GM19372 (cell line): ENCODE data around the gene FAM120AOS.

Experiments
- ATAC-seq: cut with Tn5 transposase; IDR thresholded peaks from one replicate; pipeline ENCODE4 v1.9.1; 2021; ENCODE audit warnings: mild to moderate bottlenecking, low read depth, moderate library complexity; ENCODE audit not compliant: unreplicated experiment

FAM120AOS gene

DNA sequence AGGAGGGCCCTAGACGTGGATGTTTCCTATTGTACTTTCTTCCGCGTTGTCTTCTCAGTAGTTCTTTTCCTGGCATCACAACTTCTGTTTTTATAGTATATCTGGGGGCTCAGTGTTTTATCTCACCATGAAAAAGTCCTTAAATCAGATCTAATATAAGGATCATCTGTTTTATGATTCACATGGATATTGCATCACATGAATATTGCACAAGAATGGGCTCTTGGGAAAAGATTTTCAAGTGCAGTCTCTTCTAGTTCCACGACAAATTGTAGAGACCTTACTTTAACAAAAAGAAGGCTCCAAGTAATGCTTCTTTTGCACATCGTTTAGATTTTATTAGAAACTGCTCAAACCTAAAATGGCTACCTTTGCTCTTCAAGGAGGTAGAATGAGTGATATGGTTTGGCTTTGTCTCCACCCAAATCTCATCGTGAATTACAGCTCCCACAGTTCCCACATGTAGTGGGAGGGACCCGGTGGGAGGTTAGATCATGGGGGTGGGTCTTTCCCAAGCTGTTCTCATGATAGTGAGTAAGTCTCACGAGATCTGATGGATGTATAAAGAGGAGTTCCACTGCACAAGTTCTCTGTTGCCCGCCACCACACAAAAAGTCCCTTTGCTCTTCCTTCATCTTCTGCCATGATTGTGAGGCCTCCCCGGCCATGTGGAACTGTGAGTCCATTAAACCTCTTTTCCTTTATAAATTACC lies 55.6 kb downstream of the FAM120AOS start:
- ATAC-seq, result no peak
